Esophagus (tissue), 2 donors: ENCODE data around the gene FCRLB. TPM values are rescaled to one million over a fixed set of nuclear protein-coding genes. Genes with fewer than 3 reads are reported as not detected.
"Not testable (repeated sequence)": the region's sequence is repeated elsewhere in the genome, so short reads cannot be mapped to it uniquely, and the experiment has no call there.

ENCODE experiments used
- H3K27ac ChIP-seq, 2 donors: one replicate each; pipeline ENCODE4 v1.5.1; 2013; ENCODE audit warnings: low read depth in 2 of 2, mild to moderate bottlenecking in 2 of 2, inconsistent platforms in 1 of 2, low read length in 1 of 2, moderate library complexity in 1 of 2
- H3K27me3 ChIP-seq, 2 donors: one replicate each; pipeline ENCODE4 v1.6.1; 2013; ENCODE audit warnings: low read length in 2 of 2, control low read depth in 1 of 2, mild to moderate bottlenecking in 1 of 2; ENCODE audit not compliant: insufficient read depth in 2 of 2, control insufficient read depth in 1 of 2
- H3K36me3 ChIP-seq, 2 donors: one replicate each; pipeline ENCODE4 v1.6.1; 2013; ENCODE audit warnings: low read length in 1 of 2; ENCODE audit not compliant: control insufficient read depth in 2 of 2, insufficient read depth in 2 of 2
- H3K4me1 ChIP-seq, 2 donors: one replicate each; pipeline ENCODE4 v1.6.1; 2013; ENCODE audit warnings: low read length in 1 of 2; ENCODE audit not compliant: control insufficient read depth in 2 of 2, insufficient read depth in 2 of 2
- H3K4me3 ChIP-seq, 2 donors: one replicate each; pipeline ENCODE4 v1.5.1; 2013; ENCODE audit warnings: low read length in 2 of 2, mild to moderate bottlenecking in 2 of 2, low read depth in 1 of 2, moderate library complexity in 1 of 2
- H3K9me3 ChIP-seq, 2 donors: one replicate each; pipeline ENCODE4 v1.6.1; 2013; ENCODE audit warnings: mild to moderate bottlenecking in 2 of 2, low read depth in 1 of 2, low read length in 1 of 2, moderate library complexity in 1 of 2; ENCODE audit not compliant: control insufficient read depth in 2 of 2, insufficient read depth in 1 of 2
- WGBS, 2 donors: extraction: QIAGEN DNeasy Blood & Tissue Kit; methylation state at CpG; one replicate each; pipeline ENCODE4 v1.1.7; 2013; 5-methylcytosine and 5-hydroxymethylcytosine counted together
- polyA plus RNA-seq, 2 donors: library from polyadenylated mRNA; stranded (reverse); fragments of 200-250 nt; gene quantifications; one replicate each; pipeline ENCODE4 v1.2.3, GENCODE V29; 2013
- donor health status: healthy with polysubstance abuse.
- donor health status: Bipolar disorder and iron deficiency.

The FCRLB gene
- polyA plus RNA-seq, 2 donors, result 0.24 to 0.34 TPM

GRCh38 chr1:161768461-161768860 lies 47.1 kb downstream of the FCRLB start:
- no peaks in the 10 kb centered on the region for H3K36me3 ChIP-seq
- no peak overlapping the region for H3K27ac ChIP-seq
- H3K4me1 ChIP-seq, result peaks cover 0 to 3% of the 10 kb centered on the region in 2 donors
- 93 to 96% methylated on average over 5 of the region's 5 CpGs for WGBS, 2 donors
- no peak overlapping the region for H3K4me3 ChIP-seq
- no peaks in the 10 kb centered on the region for H3K27me3 ChIP-seq
- H3K9me3 ChIP-seq, result no peaks in the 10 kb centered on the region

DNA sequence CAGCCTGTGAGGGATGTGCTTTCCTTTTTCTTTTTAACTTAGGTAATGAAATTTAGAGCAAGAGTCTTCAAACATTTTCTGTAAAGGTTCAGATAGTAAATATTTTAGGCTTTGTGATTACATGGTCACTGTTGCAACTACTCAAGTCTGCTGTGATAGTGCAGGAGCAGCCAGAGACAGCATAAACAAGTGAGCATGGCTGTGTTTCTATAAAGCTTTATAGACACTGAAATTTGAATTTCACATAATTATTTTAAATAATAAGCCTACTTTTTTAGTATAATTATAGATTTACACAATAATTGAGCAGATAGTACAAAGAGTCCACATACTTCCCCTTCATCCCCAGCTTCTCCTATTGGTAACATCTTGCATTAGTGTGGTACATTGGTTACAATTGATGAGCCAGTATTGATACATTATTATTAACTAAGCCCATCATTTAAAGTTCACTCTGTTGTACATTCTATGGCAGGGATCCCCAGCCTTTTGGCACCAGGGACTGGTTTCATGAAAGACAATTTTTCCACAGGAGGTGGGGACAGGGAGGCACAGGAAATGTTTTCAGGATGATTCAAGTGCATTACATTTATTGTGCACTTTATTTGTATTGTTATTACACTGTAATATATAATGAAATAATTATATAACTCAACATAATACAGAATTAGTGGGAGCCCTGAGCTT lies 47.8 kb downstream of the FCRLB start:
- no peak overlapping the region for H3K27ac ChIP-seq
- H3K4me1 ChIP-seq, result peaks cover 0 to 3% of the 10 kb centered on the region in 2 donors
- H3K9me3 ChIP-seq, result no peaks in the 10 kb centered on the region
- H3K27me3 ChIP-seq, result no peaks in the 10 kb centered on the region
- no peak overlapping the region for H3K4me3 ChIP-seq
- H3K36me3 ChIP-seq, result no peaks in the 10 kb centered on the region

- not testable (repeated sequence) for H3K4me3 ChIP-seq, H3K27ac ChIP-seq, H3K36me3 ChIP-seq, H3K9me3 ChIP-seq, H3K4me1 ChIP-seq, H3K27me3 ChIP-seq
- WGBS, 2 donors, result 90% methylated on average over 5 of the region's 5 CpGs
Observed at GRCh38 chr1:161769673-161770045, 48.3 kb downstream of the FCRLB start.

DNA sequence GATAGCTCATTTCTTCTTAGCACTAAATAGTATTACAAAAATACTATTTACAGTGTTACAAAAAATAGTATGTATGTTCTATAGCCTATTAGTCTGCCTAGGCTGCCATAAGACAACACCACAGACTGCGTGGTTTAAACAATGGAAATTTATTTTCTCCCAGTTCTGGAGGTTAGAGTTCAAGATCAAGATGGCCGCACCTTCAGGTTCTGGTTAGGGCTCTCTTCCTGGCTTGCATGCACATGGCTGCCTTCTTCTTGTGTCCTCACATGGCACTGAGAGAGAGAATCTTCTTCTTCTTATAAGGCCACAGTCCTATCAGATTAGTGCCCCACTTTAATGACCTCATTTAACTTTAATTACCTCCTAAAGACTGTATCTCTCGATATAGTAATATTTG lies 48.9 kb downstream of the FCRLB start:
- no peaks in the 10 kb centered on the region for H3K27me3 ChIP-seq
- no peak overlapping the region for H3K27ac ChIP-seq
- no peaks in the 10 kb centered on the region for H3K36me3 ChIP-seq
- H3K4me3 ChIP-seq, result no peak overlapping the region
- WGBS, 2 donors, result 90 to 97% methylated on average over 3 of the region's 3 CpGs
- H3K9me3 ChIP-seq, result no peaks in the 10 kb centered on the region
- H3K4me1 ChIP-seq, result peaks cover 0 to 3% of the 10 kb centered on the region in 2 donors

GRCh38 chr1:161771161-161771560 lies 49.8 kb downstream of the FCRLB start:
- H3K4me3 ChIP-seq, result no peak overlapping the region
- H3K36me3 ChIP-seq, result no peaks in the 10 kb centered on the region
- H3K27me3 ChIP-seq, result no peaks in the 10 kb centered on the region
- WGBS, 2 donors, result 61 to 71% methylated on average over 5 of the region's 5 CpGs
- H3K9me3 ChIP-seq, result no peaks in the 10 kb centered on the region
- H3K4me1 ChIP-seq, result peaks cover 0 to 3% of the 10 kb centered on the region in 2 donors
- no peak overlapping the region for H3K27ac ChIP-seq

- H3K4me1 ChIP-seq, result peaks cover 0 to 3% of the 10 kb centered on the region in 2 donors
- H3K9me3 ChIP-seq, result no peaks in the 10 kb centered on the region
- 80 to 83% methylated on average over 2 of the region's 2 CpGs for WGBS, 2 donors
- H3K4me3 ChIP-seq, result no peak overlapping the region
- H3K36me3 ChIP-seq, result no peaks in the 10 kb centered on the region
- no peaks in the 10 kb centered on the region for H3K27me3 ChIP-seq
- no peak overlapping the region for H3K27ac ChIP-seq
Observed at GRCh38 chr1:161771973-161772372, 50.6 kb downstream of the FCRLB start.

GRCh38 chr1:161772397-161772796 lies 51.1 kb downstream of the FCRLB start:
- Histone ChIP-seq H3K36me3 (no peaks in the 10 kb centered on the region), H3K4me3 (no peak overlapping the region), H3K27ac (no peak overlapping the region), H3K4me1 (peaks cover 0 to 3% of the 10 kb centered on the region in 2 donors), H3K9me3 (no peaks in the 10 kb centered on the region), H3K27me3 (no peaks in the 10 kb centered on the region)

- H3K27ac ChIP-seq, result no peak overlapping the region
Observed at GRCh38 chr1:161773791-161774190, 52.4 kb downstream of the FCRLB start.

GRCh38 chr1:161777261-161777660 lies 55.9 kb downstream of the FCRLB start:
- Histone ChIP-seq H3K4me1 (no peaks in the 10 kb centered on the region), H3K9me3 (no peaks in the 10 kb centered on the region), H3K36me3 (no peaks in the 10 kb centered on the region), H3K4me3 (no peak overlapping the region), H3K27me3 (no peaks in the 10 kb centered on the region), H3K27ac (no peak overlapping the region)
- WGBS, 2 donors, result 87 to 89% methylated on average over 2 of the region's 2 CpGs

More at GRCh38 chr1:161773791-161774190, 52.4 kb downstream of the FCRLB start:
- no peaks in the 10 kb centered on the region for H3K4me1 ChIP-seq
- 69 to 71% methylated on average over 4 of the region's 4 CpGs for WGBS, 2 donors
- no peaks in the 10 kb centered on the region for H3K36me3 ChIP-seq
- H3K9me3 ChIP-seq, result no peaks in the 10 kb centered on the region
- no peaks in the 10 kb centered on the region for H3K27me3 ChIP-seq
- H3K4me3 ChIP-seq, result no peak overlapping the region
